SK-N-SH treated with all-trans-retinoic acid at 6 μM for 48 hours (cell line): Measurements from ENCODE around the gene SHANK2.

Source experiments
- ATAC-seq: fragments of 200-7000 bp; cut with Tn5 transposase; 3 replicates; pipeline ENCODE4 v1.9.1; 2020; ENCODE audit warnings: mild to moderate bottlenecking, moderate library complexity
- ARNTL ChIP-seq: fragments of 450-650 bp; formaldehyde crosslinking; IDR thresholded peaks from 2 replicates; pipeline ENCODE4 v1.5.0; 2020; ENCODE audit warnings: low read depth, mild to moderate bottlenecking, moderate library complexity, borderline replicate concordance
- BACH2 ChIP-seq: fragments of 250-450 bp; sonication (Bioruptor Pico); IDR thresholded peaks from 2 replicates; pipeline ENCODE4 v1.9.0; 2021; ENCODE audit warnings: mild to moderate bottlenecking, borderline replicate concordance
- CREB5 ChIP-seq: fragments of 250-450 bp; sonication (Bioruptor Pico); IDR thresholded peaks from 2 replicates; pipeline ENCODE4 v1.5.1; 2020; ENCODE audit warnings: low read depth, mild to moderate bottlenecking, moderate library complexity
- CSDC2 ChIP-seq: fragments of 250-450 bp; sonication (Bioruptor Pico); IDR thresholded peaks from 2 replicates; pipeline ENCODE4 v1.5.0; 2020; ENCODE audit warnings: mild to moderate bottlenecking, moderate library complexity
- CSRNP3 ChIP-seq: fragments of 250-450 bp; sonication (Bioruptor Pico); IDR thresholded peaks from 2 replicates; pipeline ENCODE4 v1.5.1; 2021; ENCODE audit warnings: mild to moderate bottlenecking, moderate library complexity
- ESRRG ChIP-seq: fragments of 250-450 bp; sonication (Bioruptor Pico); IDR thresholded peaks from 2 replicates; pipeline ENCODE4 v1.6.1; 2021; ENCODE audit warnings: mild to moderate bottlenecking
- GLIS3 ChIP-seq: fragments of 250-450 bp; sonication (Bioruptor Pico); IDR thresholded peaks from 2 replicates; pipeline ENCODE4 v1.5.0; 2020; ENCODE audit warnings: mild to moderate bottlenecking, moderate library complexity
- ISL1 ChIP-seq: fragments of 250-450 bp; sonication (Bioruptor Pico); IDR thresholded peaks from 2 replicates; pipeline ENCODE4 v2.1.2; 2022; ENCODE audit warnings: mild to moderate bottlenecking, moderate library complexity
- OSR1 ChIP-seq: fragments of 250-450 bp; sonication (Bioruptor Pico); IDR thresholded peaks from 2 replicates; pipeline ENCODE4 v1.8.0; 2022; ENCODE audit warnings: moderate library complexity, mild to moderate bottlenecking, inconsistent platforms
- PATZ1 ChIP-seq: fragments of 250-450 bp; sonication (Bioruptor Pico); IDR thresholded peaks from 2 replicates; pipeline ENCODE4 v1.8.0; 2020; ENCODE audit warnings: mild to moderate bottlenecking, moderate library complexity, borderline replicate concordance
- POU6F1 ChIP-seq: fragments of 250-450 bp; sonication (Bioruptor Pico); IDR thresholded peaks from 2 replicates; pipeline ENCODE4 v1.8.0; 2021; ENCODE audit warnings: low read depth, mild to moderate bottlenecking, moderate library complexity, borderline replicate concordance
- PPARA ChIP-seq: fragments of 250-450 bp; sonication (Bioruptor Pico); IDR thresholded peaks from 2 replicates; pipeline ENCODE4 v1.5.0; 2020; ENCODE audit warnings: mild to moderate bottlenecking, borderline replicate concordance
- RARB ChIP-seq: fragments of 250-450 bp; sonication (Bioruptor Pico); IDR thresholded peaks from 2 replicates; pipeline ENCODE4 v1.8.0; 2021; ENCODE audit warnings: mild to moderate bottlenecking, moderate library complexity
- SNAI2 ChIP-seq: fragments of 250-450 bp; sonication (Bioruptor Pico); IDR thresholded peaks from 2 replicates; pipeline ENCODE4 v1.5.0; 2020; ENCODE audit warnings: mild to moderate bottlenecking, moderate library complexity
- TCF4 ChIP-seq: fragments of 250-450 bp; sonication (Bioruptor Pico); IDR thresholded peaks from 2 replicates; pipeline ENCODE4 v1.8.0; 2021; ENCODE audit warnings: mild to moderate bottlenecking, moderate library complexity, borderline replicate concordance
- TOX ChIP-seq: fragments of 250-450 bp; sonication (Bioruptor Pico); IDR thresholded peaks from 2 replicates; pipeline ENCODE4 v1.8.0; 2021; ENCODE audit warnings: mild to moderate bottlenecking, moderate library complexity, borderline replicate concordance
- TSHZ2 ChIP-seq: fragments of 250-450 bp; sonication (Bioruptor Pico); IDR thresholded peaks from 2 replicates; pipeline ENCODE4 v1.5.0; 2020; ENCODE audit warnings: mild to moderate bottlenecking, moderate library complexity
- ZC3H10 ChIP-seq: fragments of 250-450 bp; sonication (Bioruptor Pico); IDR thresholded peaks from 2 replicates; pipeline ENCODE4 v1.5.1; 2021; ENCODE audit warnings: mild to moderate bottlenecking, moderate library complexity
- ZFP3 ChIP-seq: fragments of 250-450 bp; sonication (Bioruptor Pico); IDR thresholded peaks from 2 replicates; pipeline ENCODE4 v1.5.0; 2020; ENCODE audit warnings: mild to moderate bottlenecking, moderate library complexity
- ZFP30 ChIP-seq: fragments of 450-650 bp; formaldehyde crosslinking; IDR thresholded peaks from 2 replicates; pipeline ENCODE4 v1.5.0; 2022; ENCODE audit warnings: mild to moderate bottlenecking, moderate library complexity
- ZNF565 ChIP-seq: fragments of 450-650 bp; formaldehyde crosslinking; conservative IDR thresholded peaks from 2 replicates; pipeline ENCODE4 v1.5.0; 2020; ENCODE audit warnings: low read depth, mild to moderate bottlenecking, moderate library complexity
- ZNF70 ChIP-seq: fragments of 450-650 bp; formaldehyde crosslinking; IDR thresholded peaks from 2 replicates; pipeline ENCODE4 v1.5.0; 2020; ENCODE audit warnings: mild to moderate bottlenecking, moderate library complexity
- ZNF8 ChIP-seq: fragments of 450-650 bp; formaldehyde crosslinking; IDR thresholded peaks from 2 replicates; pipeline ENCODE4 v1.5.0; 2020; ENCODE audit warnings: mild to moderate bottlenecking, moderate library complexity

The SHANK2 gene

GRCh38 chr11:71211631-71212030, 40.7 kb downstream of the SHANK2 start:
- TF ChIP-seq RARB (CRISPR knock-in tag) = no peak
- TF ChIP-seq ESRRG (CRISPR knock-in tag) = no peak
- no peak for TF ChIP-seq SNAI2 (CRISPR knock-in tag)
- no peak for TF ChIP-seq CSDC2 (CRISPR knock-in tag)
- TF ChIP-seq POU6F1 (CRISPR knock-in tag) = no peak
- no peak for TF ChIP-seq PATZ1 (CRISPR knock-in tag)
- TF ChIP-seq CREB5 (CRISPR knock-in tag) = no peak
- TF ChIP-seq TOX (CRISPR knock-in tag) = no peak
- TF ChIP-seq PPARA = no peak
- TF ChIP-seq ISL1 (CRISPR knock-in tag) = no peak
- TF ChIP-seq ARNTL (CRISPR knock-in tag) = no peak
- no peak for TF ChIP-seq TCF4
- TF ChIP-seq ZFP30 (CRISPR knock-in tag) = no peak
- no peak for TF ChIP-seq ZC3H10 (CRISPR knock-in tag)
- TF ChIP-seq ZNF8 (CRISPR knock-in tag) = no peak
- TF ChIP-seq ZNF565 (CRISPR knock-in tag) = no peak
- TF ChIP-seq BACH2 (CRISPR knock-in tag) = no peak
- no peak for TF ChIP-seq CSRNP3 (CRISPR knock-in tag)
- ATAC-seq = no peak

GRCh38 chr11:71210861-71211260, 41.5 kb downstream of the SHANK2 start:
- no peak for ATAC-seq
- TF ChIP-seq ZFP30 (CRISPR knock-in tag) = no peak
- no peak for TF ChIP-seq PPARA
- TF ChIP-seq BACH2 (CRISPR knock-in tag) = no peak
- TF ChIP-seq ZC3H10 (CRISPR knock-in tag) = no peak
- TF ChIP-seq ZNF8 (CRISPR knock-in tag) = no peak
- no peak for TF ChIP-seq ZNF70 (CRISPR knock-in tag)
- TF ChIP-seq TOX (CRISPR knock-in tag) = no peak
- TF ChIP-seq TSHZ2 (CRISPR knock-in tag) = no peak
- no peak for TF ChIP-seq POU6F1 (CRISPR knock-in tag)
- TF ChIP-seq ZFP3 (CRISPR knock-in tag) = no peak
- no peak for TF ChIP-seq SNAI2 (CRISPR knock-in tag)
- TF ChIP-seq PATZ1 (CRISPR knock-in tag) = no peak
- TF ChIP-seq OSR1 = no peak
- TF ChIP-seq TCF4 = no peak
- TF ChIP-seq CSDC2 (CRISPR knock-in tag) = no peak
- TF ChIP-seq RARB (CRISPR knock-in tag) = no peak
- no peak for TF ChIP-seq ISL1 (CRISPR knock-in tag)
- no peak for TF ChIP-seq GLIS3 (CRISPR knock-in tag)
- TF ChIP-seq CREB5 (CRISPR knock-in tag) = no peak
